NCI-H460 (cell line): ENCODE results near the gene C15orf62. TPM values are rescaled to one million over a fixed set of nuclear protein-coding genes. Genes with fewer than 3 reads are reported as not detected.
A peak's percentile ranks its signal among the peaks of the same experiment; 100 is the strongest.

ENCODE experiments used
- DNase-seq: peaks from one replicate; pipeline ENCODE4 v3.0.0-alpha.2; 2016; ENCODE audit warnings: low read depth; ENCODE audit errors: extremely low read depth
- total RNA-seq: library from RNA; depleted of rRNA; stranded (reverse); fragments of >200 nt; shearing (Covaris generic); gene quantifications from 2 replicates; pipeline ENCODE4 v1.2.3, GENCODE V29; 2014

Gene C15orf62
- total RNA-seq, 1 experiment from 2014 or later = 0.25 TPM

GRCh38 chr15:40775740-40776536 lies 6.2 kb downstream of the C15orf62 start:
- DNase-seq = no peak

GRCh38 chr15:40776537-40777141 lies 6.9 kb downstream of the C15orf62 start:
- DNase-seq = no peak

GRCh38 chr15:40782609-40783227 lies 12.9 kb downstream of the C15orf62 start:
- DNase-seq = peak; percentile 58

- DNase-seq = no peak
These were observed 15.4 kb downstream of the C15orf62 start for GRCh38 chr15:40785164-40785563.

- no peak for DNase-seq
These were observed 16.0 kb downstream of the C15orf62 start for GRCh38 chr15:40785814-40786213.

GRCh38 chr15:40787344-40787841 lies 17.6 kb downstream of the C15orf62 start:
- no peak for DNase-seq

- no peak for DNase-seq
These were observed 18.2 kb downstream of the C15orf62 start for GRCh38 chr15:40787991-40788390.

GRCh38 chr15:40789119-40789518 lies 19.3 kb downstream of the C15orf62 start:
- DNase-seq = no peak

GRCh38 chr15:40789999-40790398 lies 20.2 kb downstream of the C15orf62 start:
- DNase-seq = no peak

- no peak for DNase-seq
These were observed 20.9 kb downstream of the C15orf62 start for GRCh38 chr15:40790718-40791117.

- no peak for DNase-seq
These were observed 22.6 kb downstream of the C15orf62 start for GRCh38 chr15:40792394-40792793.

GRCh38 chr15:40793216-40793989 lies 23.6 kb downstream of the C15orf62 start:
- peak; percentile 82 for DNase-seq

GRCh38 chr15:40796041-40796440 lies 26.3 kb downstream of the C15orf62 start:
- DNase-seq = no peak

GRCh38 chr15:40796512-40796911 lies 26.7 kb downstream of the C15orf62 start:
- DNase-seq = no peak

GRCh38 chr15:40799523-40799922 lies 29.7 kb downstream of the C15orf62 start:
- DNase-seq = no peak

GRCh38 chr15:40803076-40803475 lies 33.3 kb downstream of the C15orf62 start:
- DNase-seq = no peak

- no peak for DNase-seq
These were observed 33.9 kb downstream of the C15orf62 start for GRCh38 chr15:40803688-40804087.

GRCh38 chr15:40806672-40807027 lies 36.9 kb downstream of the C15orf62 start:
- DNase-seq = no peak

- peak; percentile 97 for DNase-seq
These were observed 37.5 kb downstream of the C15orf62 start, which contains the start of the genes DNAJC17 and ZFYVE19 for GRCh38 chr15:40807028-40807887. Gene DNAJC17 (minus strand): TSS chr15:40807473. CDS start chr15:40807446, 27 bp downstream. Gene ZFYVE19 (plus strand): TSS chr15:40807089. CDS start chr15:40807590, 501 bp downstream.
